Astrocyte (in vitro differentiated cells and primary cell): ENCODE results near the gene R3HDML. TPM values are rescaled to one million over a fixed set of nuclear protein-coding genes. Genes with fewer than 3 reads are reported as not detected.

ENCODE experiments used
- DNase-seq: peaks from one replicate; pipeline ENCODE4 v3.0.0-alpha.2; 2010; ENCODE audit warnings: low read depth
- FAIRE-seq: peaks from 2 replicates; lab custom pipeline; 2011; peaks lifted over from hg19 to GRCh38; lab: Jason Lieb, UNC
- H2AFZ ChIP-seq: 2 replicates; pipeline ENCODE4 v1.6.0; 2012; ENCODE audit warnings: low read depth, low read length, inconsistent platforms
- H3K27ac ChIP-seq: 2 replicates; pipeline ENCODE4 v1.5.1; 2011; ENCODE audit warnings: low read depth, low read length, inconsistent platforms
- H3K27me3 ChIP-seq: 2 replicates; pipeline ENCODE4 v1.6.0; 2011; ENCODE audit warnings: low read length, inconsistent platforms; ENCODE audit not compliant: insufficient read depth
- H3K36me3 ChIP-seq: 2 replicates; pipeline ENCODE4 v1.5.1; 2011; ENCODE audit warnings: low read length, inconsistent platforms; ENCODE audit not compliant: insufficient read depth
- H3K4me1 ChIP-seq: 2 replicates; pipeline ENCODE4 v1.5.1; 2011; ENCODE audit warnings: low read length, inconsistent platforms; ENCODE audit not compliant: insufficient read depth
- H3K4me2 ChIP-seq: 2 replicates; pipeline ENCODE4 v1.6.0; 2012; ENCODE audit warnings: low read length, inconsistent platforms
- H3K4me3 ChIP-seq: 2 replicates; pipeline ENCODE4 v1.5.1; 2011; ENCODE audit warnings: low read depth, mild to moderate bottlenecking, low read length, inconsistent platforms; ENCODE audit not compliant: insufficient read depth
- H3K79me2 ChIP-seq: 2 replicates; pipeline ENCODE4 v1.6.0; 2012; ENCODE audit warnings: mild to moderate bottlenecking, low read length, inconsistent platforms; ENCODE audit not compliant: insufficient read depth
- H3K9ac ChIP-seq: 2 replicates; pipeline ENCODE4 v1.6.0; 2012; ENCODE audit warnings: mild to moderate bottlenecking, low read length, inconsistent platforms
- H3K9me3 ChIP-seq: 2 replicates; pipeline ENCODE4 v1.5.1; 2012; ENCODE audit warnings: low read depth, mild to moderate bottlenecking, low read length, inconsistent platforms; ENCODE audit not compliant: insufficient read depth
- H4K20me1 ChIP-seq: 2 replicates; pipeline ENCODE4 v1.6.0; 2012; ENCODE audit warnings: low read length, inconsistent platforms; ENCODE audit not compliant: insufficient read depth
- H3K27ac Mint-ChIP-seq: one replicate; pipeline ENCODE4 v1.8.0; 2021; ENCODE audit warnings: mild to moderate bottlenecking, mixed read lengths; ENCODE audit not compliant: unreplicated experiment
- H3K27me3 Mint-ChIP-seq: one replicate; pipeline ENCODE4 v1.8.0; 2021; ENCODE audit warnings: low read depth, mixed read lengths; ENCODE audit not compliant: unreplicated experiment
- H3K36me3 Mint-ChIP-seq: one replicate; pipeline ENCODE4 v1.8.0; 2021; ENCODE audit warnings: low read depth, mixed read lengths; ENCODE audit not compliant: unreplicated experiment
- H3K4me1 Mint-ChIP-seq: one replicate; pipeline ENCODE4 v1.8.0; 2021; ENCODE audit warnings: low read depth, mixed read lengths; ENCODE audit not compliant: unreplicated experiment
- H3K4me3 Mint-ChIP-seq: one replicate; pipeline ENCODE4 v1.8.0; 2021; ENCODE audit warnings: mild to moderate bottlenecking, moderate library complexity, mixed read lengths; ENCODE audit not compliant: unreplicated experiment
- H3K9me3 Mint-ChIP-seq: one replicate; pipeline ENCODE4 v1.8.0; 2021; ENCODE audit warnings: mild to moderate bottlenecking, mixed read lengths; ENCODE audit not compliant: unreplicated experiment
- EZH2 ChIP-seq: IDR thresholded peaks from 2 replicates; pipeline ENCODE4 v1.6.1; 2012; ENCODE audit warnings: mild to moderate bottlenecking, low read length, inconsistent platforms; ENCODE audit not compliant: insufficient read depth
- total RNA-seq: library from RNA; stranded (reverse); gene quantifications from 2 replicates; pipeline ENCODE4 v1.2.1, GENCODE V29; 2021
- TF ChIP-seq, protein P1 (sequence below): IDR thresholded peaks from 2 replicates; pipeline ENCODE4 v1.5.1; 2011; ENCODE audit warnings: low read depth, mild to moderate bottlenecking, inconsistent platforms, low read length, moderate library complexity; ENCODE audit not compliant: insufficient read depth

The R3HDML gene
- total RNA-seq, 1 donor from 2014 or later, result 0.25 TPM

DNA sequence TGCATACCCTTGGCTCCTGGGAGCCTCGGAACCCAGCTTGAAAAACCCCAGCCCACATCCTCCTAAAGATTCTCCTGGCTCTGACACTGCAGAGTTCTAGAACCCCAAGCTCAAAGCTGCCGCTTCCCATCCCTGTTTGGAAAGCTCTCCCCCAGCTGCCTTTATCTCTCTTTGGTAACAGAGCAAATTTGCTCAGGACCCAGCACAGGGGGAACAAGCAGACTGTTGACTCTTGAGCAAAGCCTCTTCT lies 57.5 kb downstream of the R3HDML start:
- Histone ChIP-seq H2AFZ (no peak overlapping the region), H3K9me3 (no peaks in the 10 kb centered on the region), H3K4me2 (no peak overlapping the region), H3K4me3 (no peak overlapping the region), H3K79me2 (no peaks in the 10 kb centered on the region), H3K27me3 (peaks cover 17% of the 10 kb centered on the region), H3K27ac (no peak overlapping the region), H3K9ac (no peak overlapping the region), H3K4me1 (no peaks in the 10 kb centered on the region), H3K36me3 (no peaks in the 10 kb centered on the region), H4K20me1 (no peaks in the 10 kb centered on the region)
- Mint-ChIP-seq H3K27me3 (peaks cover 62% of the 10 kb centered on the region), H3K4me3 (no peak overlapping the region), H3K9me3 (no peaks in the 10 kb centered on the region), H3K36me3 (no peaks in the 10 kb centered on the region), H3K4me1 (no peaks in the 10 kb centered on the region), H3K27ac (no peak overlapping the region)
- TF ChIP-seq EZH2, result no peak
- TF ChIP-seq, protein P1, sequence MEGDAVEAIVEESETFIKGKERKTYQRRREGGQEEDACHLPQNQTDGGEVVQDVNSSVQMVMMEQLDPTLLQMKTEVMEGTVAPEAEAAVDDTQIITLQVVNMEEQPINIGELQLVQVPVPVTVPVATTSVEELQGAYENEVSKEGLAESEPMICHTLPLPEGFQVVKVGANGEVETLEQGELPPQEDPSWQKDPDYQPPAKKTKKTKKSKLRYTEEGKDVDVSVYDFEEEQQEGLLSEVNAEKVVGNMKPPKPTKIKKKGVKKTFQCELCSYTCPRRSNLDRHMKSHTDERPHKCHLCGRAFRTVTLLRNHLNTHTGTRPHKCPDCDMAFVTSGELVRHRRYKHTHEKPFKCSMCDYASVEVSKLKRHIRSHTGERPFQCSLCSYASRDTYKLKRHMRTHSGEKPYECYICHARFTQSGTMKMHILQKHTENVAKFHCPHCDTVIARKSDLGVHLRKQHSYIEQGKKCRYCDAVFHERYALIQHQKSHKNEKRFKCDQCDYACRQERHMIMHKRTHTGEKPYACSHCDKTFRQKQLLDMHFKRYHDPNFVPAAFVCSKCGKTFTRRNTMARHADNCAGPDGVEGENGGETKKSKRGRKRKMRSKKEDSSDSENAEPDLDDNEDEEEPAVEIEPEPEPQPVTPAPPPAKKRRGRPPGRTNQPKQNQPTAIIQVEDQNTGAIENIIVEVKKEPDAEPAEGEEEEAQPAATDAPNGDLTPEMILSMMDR, result no peak
- FAIRE-seq (no peak), DNase-seq (no peak)

DNA sequence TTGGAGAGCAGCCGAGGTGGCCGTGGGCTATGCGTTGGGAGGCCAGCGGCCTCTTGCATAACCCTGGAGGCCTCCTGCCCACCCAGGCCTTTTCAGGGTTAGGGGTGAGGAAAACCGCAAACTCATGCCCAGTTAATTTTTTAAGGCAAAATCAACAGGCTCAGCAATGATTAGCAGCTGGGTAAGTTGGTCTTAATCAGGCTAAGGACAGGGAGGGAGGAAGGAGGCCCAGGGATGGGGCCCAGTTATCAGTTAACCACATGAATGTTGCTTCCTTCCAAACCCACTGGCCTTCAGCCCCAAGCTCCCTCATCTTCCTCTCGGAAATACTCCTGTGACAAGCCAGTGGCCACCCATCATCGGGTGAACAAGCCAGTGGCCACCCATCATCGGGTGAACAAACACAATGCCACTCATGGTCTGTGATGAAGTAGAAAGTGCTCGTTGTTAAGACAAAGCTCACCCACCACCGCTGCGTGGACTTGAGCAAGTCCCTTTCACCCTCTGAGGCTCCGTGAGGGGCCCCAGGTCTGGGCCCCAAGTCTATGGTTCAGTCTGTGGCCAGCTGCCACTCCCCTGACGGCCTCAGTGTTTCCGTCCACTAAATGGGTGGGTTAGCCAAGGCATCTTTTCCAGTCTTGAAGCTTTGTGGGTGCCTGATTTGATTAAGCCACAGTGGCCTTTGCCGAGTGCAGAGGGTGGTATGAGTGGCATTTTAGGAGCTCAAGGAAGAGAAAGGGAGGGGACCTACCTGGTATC lies 58.0 kb downstream of the R3HDML start:
- Mint-ChIP-seq H3K27me3 (peaks cover 62% of the 10 kb centered on the region), H3K27ac (no peak overlapping the region), H3K9me3 (no peaks in the 10 kb centered on the region), H3K36me3 (no peaks in the 10 kb centered on the region), H3K4me1 (no peaks in the 10 kb centered on the region), H3K4me3 (no peak overlapping the region)
- Histone ChIP-seq H3K9ac (no peak overlapping the region), H3K27ac (no peak overlapping the region), H3K9me3 (no peaks in the 10 kb centered on the region), H3K4me2 (no peak overlapping the region), H3K36me3 (no peaks in the 10 kb centered on the region), H3K4me3 (no peak overlapping the region), H4K20me1 (no peaks in the 10 kb centered on the region), H3K4me1 (no peaks in the 10 kb centered on the region), H2AFZ (no peak overlapping the region), H3K27me3 (peaks cover 12% of the 10 kb centered on the region), H3K79me2 (no peaks in the 10 kb centered on the region)
- DNase-seq (no peak), FAIRE-seq (no peak)
- TF ChIP-seq, protein P1, result no peak
- no peak for TF ChIP-seq EZH2

DNA sequence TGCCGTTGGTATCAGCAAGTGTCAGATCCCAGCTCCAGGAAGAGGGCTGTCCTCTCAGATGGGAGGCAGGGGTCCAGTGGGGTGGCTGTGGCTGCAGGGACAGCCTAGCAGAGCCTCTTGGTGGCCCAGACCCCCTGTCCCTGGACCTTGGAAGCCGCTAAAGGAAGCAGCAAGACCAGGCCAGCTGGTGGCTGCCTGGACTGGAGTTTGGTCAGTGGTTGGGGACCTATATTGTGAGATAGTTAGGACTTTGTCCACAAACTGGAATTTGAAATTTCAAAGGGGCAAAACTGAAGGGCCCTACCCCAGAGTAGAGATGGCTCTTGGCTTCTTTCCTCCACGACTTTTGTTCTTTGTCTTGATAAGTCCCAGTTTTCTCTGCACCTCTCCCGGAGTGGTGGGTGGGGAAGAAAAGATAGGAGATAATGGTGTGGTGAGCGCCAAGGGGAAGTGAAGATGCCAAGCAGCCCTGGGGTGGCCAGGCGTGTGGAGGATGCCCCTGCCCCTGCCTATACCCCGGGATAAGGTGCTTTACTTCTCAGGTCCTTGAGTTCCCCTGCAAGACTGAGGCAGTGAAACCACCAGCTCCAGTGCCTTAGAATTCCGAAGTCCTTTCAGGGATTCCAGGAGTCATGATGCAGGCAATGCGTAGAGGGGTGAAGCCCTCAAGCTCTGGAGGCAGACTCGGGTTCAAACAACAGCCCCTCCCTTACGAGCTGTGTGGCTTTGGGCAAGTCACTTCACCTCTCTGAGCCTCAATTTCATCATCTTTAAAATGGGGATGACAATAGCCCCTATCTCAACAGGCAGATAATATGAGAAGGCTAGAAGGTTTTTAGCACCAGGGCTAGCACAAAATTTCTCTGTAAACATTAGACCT lies 58.9 kb downstream of the R3HDML start:
- H3K9me3 Mint-ChIP-seq, result no peaks in the 10 kb centered on the region
- peaks cover 11% of the 10 kb centered on the region for H3K27me3 ChIP-seq
- no peaks in the 10 kb centered on the region for H4K20me1 ChIP-seq
- no peak for TF ChIP-seq EZH2
- TF ChIP-seq, protein P1, result no peak
- H3K4me3 Mint-ChIP-seq, result no peak overlapping the region
- no peaks in the 10 kb centered on the region for H3K79me2 ChIP-seq
- peaks cover 62% of the 10 kb centered on the region for H3K27me3 Mint-ChIP-seq
- H3K9ac ChIP-seq, result no peak overlapping the region
- no peak overlapping the region for H3K4me3 ChIP-seq
- H3K36me3 ChIP-seq, result no peaks in the 10 kb centered on the region
- H3K27ac Mint-ChIP-seq, result no peak overlapping the region
- no peak for DNase-seq
- no peaks in the 10 kb centered on the region for H3K4me1 Mint-ChIP-seq
- no peak for FAIRE-seq
- no peaks in the 10 kb centered on the region for H3K4me1 ChIP-seq
- H3K9me3 ChIP-seq, result no peaks in the 10 kb centered on the region
- H3K27ac ChIP-seq, result no peak overlapping the region
- H3K36me3 Mint-ChIP-seq, result no peaks in the 10 kb centered on the region
- no peak overlapping the region for H2AFZ ChIP-seq
- no peak overlapping the region for H3K4me2 ChIP-seq
